ENCODE data around the gene BORA.
"Not testable (repeated sequence)": the region's sequence is repeated elsewhere in the genome, so short reads cannot be mapped to it uniquely, and the experiment has no call there.

BORA gene

GRCh38 chr13:72774019-72774418 lies 46.3 kb downstream of the BORA start:
- no peak for DNase-seq

- DNase-seq = no peak
These were observed 54.0 kb downstream of the BORA start, which contains the start of the genes DIS3 and PIBF1 for GRCh38 chr13:72781451-72782439. Gene DIS3 (minus strand): TSS chr13:72781900. CDS start chr13:72781832, 68 bp downstream. Gene PIBF1 (plus strand): TSS chr13:72782133. CDS start chr13:72783470, 1,337 bp downstream.

DNA sequence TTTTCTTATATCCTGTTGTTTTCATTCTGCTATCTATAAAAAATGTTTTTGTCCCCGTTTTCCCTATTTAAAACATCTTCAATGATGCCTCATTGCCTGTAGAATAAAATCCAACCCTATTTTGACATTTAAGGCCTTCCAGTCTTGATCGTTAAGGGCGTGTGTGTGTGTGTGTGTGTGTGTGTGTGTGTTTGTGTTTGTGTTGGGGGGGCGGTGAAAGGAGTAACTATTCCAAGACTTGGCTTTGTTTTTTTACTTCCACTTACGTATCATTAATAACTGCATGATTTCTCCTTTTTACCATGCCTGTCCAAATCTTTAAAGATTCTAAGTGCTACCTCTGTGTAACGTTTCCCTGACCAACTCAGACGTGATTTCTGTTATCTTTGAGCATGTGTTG lies 55.0 kb downstream of the BORA start:
- DNase-seq = no peak

GRCh38 chr13:72784679-72785078 lies 57.0 kb downstream of the BORA start:
- not testable (repeated sequence) for DNase-seq

DNA sequence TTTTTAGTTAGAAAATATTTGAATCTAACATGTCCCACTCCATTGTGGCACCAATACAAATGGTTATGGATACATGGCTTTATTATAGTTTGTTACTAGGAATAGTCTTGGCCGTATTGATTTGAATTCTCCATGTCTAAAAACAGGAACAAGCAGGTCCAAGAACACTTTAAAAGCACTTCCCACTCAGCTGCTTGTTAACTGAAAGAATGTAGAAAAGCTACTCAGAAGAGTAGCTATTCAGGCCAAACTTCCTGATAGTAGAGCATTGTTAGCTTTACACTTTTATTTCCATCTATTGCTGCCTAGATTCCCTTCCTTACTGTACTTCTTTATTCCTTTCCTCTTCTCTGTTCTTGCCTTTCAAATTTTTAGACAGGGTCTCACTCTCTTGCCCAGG lies 61.1 kb downstream of the BORA start:
- no peak for DNase-seq

GRCh38 chr13:72792640-72793039 lies 64.9 kb downstream of the BORA start:
- no peak for DNase-seq

DNA sequence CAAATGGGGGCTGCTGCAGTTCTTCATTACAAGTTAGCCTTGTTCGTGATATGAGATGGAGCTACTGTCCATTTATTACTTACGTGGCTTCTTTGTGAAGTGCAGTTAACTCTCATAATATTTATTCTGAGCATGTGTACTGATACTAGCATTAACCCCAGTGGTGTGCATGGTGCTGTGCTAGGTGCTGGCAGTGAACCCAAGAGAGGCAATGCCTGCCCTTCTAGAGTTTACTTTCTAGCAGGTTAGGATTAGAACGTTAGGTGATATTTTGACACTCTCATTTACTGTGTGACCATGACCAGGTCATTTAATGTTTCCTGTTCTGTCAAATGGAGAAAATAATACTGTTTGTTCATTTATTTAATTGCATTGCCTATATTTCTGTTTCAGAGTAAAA lies 71.1 kb downstream of the BORA start:
- no peak for DNase-seq

DNA sequence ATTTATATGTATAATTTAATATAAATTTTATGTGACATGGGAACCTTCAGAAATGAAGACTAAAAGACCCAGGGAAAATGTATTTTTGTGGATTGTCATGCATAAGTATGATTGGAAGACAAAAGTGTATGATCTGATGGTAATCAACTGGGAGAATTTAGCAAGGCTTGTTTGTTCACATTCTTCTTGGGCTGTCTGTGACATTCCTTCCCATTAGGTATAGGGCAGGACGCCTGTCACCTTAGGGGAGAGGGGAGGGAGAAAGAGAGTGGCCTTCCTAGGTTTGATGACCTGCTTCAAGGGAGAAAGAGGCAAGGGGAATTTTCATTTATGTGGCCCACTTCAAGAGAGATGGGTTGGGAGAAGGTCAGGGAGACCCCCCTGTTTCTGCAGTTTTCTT lies 76.6 kb downstream of the BORA start:
- DNase-seq = no peak

All from cortex of kidney (tissue), 1 donor.